Spleen (tissue), 11 donors: ENCODE data around the gene TRIM3. TPM values are rescaled to one million over a fixed set of nuclear protein-coding genes. Genes with fewer than 3 reads are reported as not detected.
A peak's percentile ranks its signal among the peaks of the same experiment; 100 is the strongest.

Experiments
- DNase-seq: peaks from one replicate; pipeline ENCODE4 v3.0.0-alpha.2; 2020
- H3K27ac ChIP-seq, 8 donors: fragments of 200-600 bp; sonication (generic) in 7 of 8; 1 replicate in 4 of 8; 2 replicates in 4 of 8; pipeline versions ENCODE4 v1.5.0 to v1.8.0; 2016 to 2021; ENCODE audit warnings: inconsistent platforms in 4 of 8, mild to moderate bottlenecking in 4 of 8, moderate library complexity in 1 of 8
- H3K27me3 ChIP-seq, 7 donors: fragments of 200-600 bp; sonication (generic) in 6 of 7; replicated peaks in 1 of 7; 1 replicate in 4 of 7; 2 replicates in 3 of 7; pipeline versions ENCODE4 v1.5.0 to v1.8.0; 2016 to 2021; ENCODE audit warnings: inconsistent platforms in 3 of 7, mild to moderate bottlenecking in 1 of 7
- H3K36me3 ChIP-seq, 6 donors: fragments of 200-600 bp; sonication (generic) in 5 of 6; 1 replicate in 4 of 6; 2 replicates in 2 of 6; pipeline versions ENCODE4 v1.5.0 to v1.8.0; 2016 to 2021; ENCODE audit warnings: inconsistent platforms in 2 of 6
- H3K4me1 ChIP-seq, 6 donors: fragments of 200-600 bp; sonication (generic) in 5 of 6; 1 replicate in 3 of 6; 2 replicates in 3 of 6; pipeline versions ENCODE4 v1.5.0 to v1.8.0; 2016 to 2021; ENCODE audit warnings: inconsistent platforms in 3 of 6
- H3K4me3 ChIP-seq, 8 donors: fragments of 200-600 bp; sonication (generic) in 7 of 8; 1 replicate in 4 of 8; 2 replicates in 4 of 8; pipeline versions ENCODE4 v1.5.0 to v1.8.0; 2016 to 2021; ENCODE audit warnings: inconsistent platforms in 4 of 8, mild to moderate bottlenecking in 4 of 8, moderate library complexity in 2 of 8
- H3K9me3 ChIP-seq, 8 donors: fragments of 200-600 bp; sonication (generic) in 7 of 8; 1 replicate in 4 of 8; 2 replicates in 4 of 8; pipeline versions ENCODE4 v1.5.0 to v1.8.0; 2016 to 2021; ENCODE audit warnings: inconsistent platforms in 4 of 8
- CTCF ChIP-seq, 11 experiments: fragments of 200-600 bp in 7 of 11; fragments of 450-650 bp in 4 of 11; sonication (generic) in 4 of 11; IDR thresholded peaks in 8 of 11; conservative IDR thresholded peaks in 3 of 11; 1 replicate in 7 of 11; 2 replicates in 4 of 11; pipeline versions ENCODE4 v1.4.0 to v1.8.0; 2016 to 2021; ENCODE audit warnings: antibody characterized with exemption in 11 of 11, inconsistent platforms in 4 of 11, mild to moderate bottlenecking in 1 of 11
- POLR2A ChIP-seq, 3 donors: fragments of 450-650 bp; IDR thresholded peaks; one replicate each; pipeline ENCODE4 v1.5.1; 2017; ENCODE audit warnings: antibody characterized with exemption in 3 of 3, mild to moderate bottlenecking in 1 of 3
- POLR2AphosphoS5 ChIP-seq, 3 donors: sonication (generic); formaldehyde crosslinking; IDR thresholded peaks; one replicate each; pipeline ENCODE4 v1.5.1; 2017; ENCODE audit warnings: antibody characterized with exemption in 3 of 3
- WGBS, 5 donors: extraction: QIAGEN DNeasy Blood & Tissue Kit in 3 of 5; methylation state at CpG; one replicate each; pipeline versions ENCODE4 v1.1.5 to v1.1.7; 2013 to 2018; 5-methylcytosine and 5-hydroxymethylcytosine counted together
- intact Hi-C: fragments of 100-400 bp; cut with DNase I; formaldehyde crosslinking; loops from one replicate; pipeline ENCODE4 v1.15.0; 2023; ENCODE audit warnings: low total_unique reads
- polyA plus RNA-seq, 3 donors: library from polyadenylated mRNA; stranded (reverse); fragments of 200-250 nt; gene quantifications; one replicate each; pipeline ENCODE4 v1.2.1, GENCODE V29; 2013
- total RNA-seq, 7 donors: library from RNA; depleted of rRNA in 3 of 7; stranded (reverse); fragments of >200 nt in 3 of 7; fragmentation: NEBNext Ultra II Directional in 4 of 7; extraction: Animal tissue kit (Norgen Biotek cat#: 25700) in 4 of 7; gene quantifications; one replicate each; pipeline versions ENCODE4 v1.1.0 to v1.2.1, GENCODE V29; 2016 to 2021
- donor health status: healthy with polysubstance abuse.
- donor health status: DM: no; HTN: no; CAD: no; lungs with moderate emphysema.
- donor health status: DM: no; HTN: no; CAD: no.
- donor health status: Bipolar disorder and iron deficiency.
- donor health status: healthy.
- donor health status: DM: no; HTN: no; CAD: no.
- donor health status: DM: yes; HTN: yes; CAD: no.

TRIM3 gene
- total and polyA plus RNA-seq, 10 donors = 6.3 to 27.6 (median 13.7) TPM

GRCh38 chr11:6485661-6486060 is 11.9 kb upstream of the TRIM3 start:
- WGBS, 5 donors = 83 to 96% (median 95%) methylated on average over 3 of the region's 3 CpGs
- no peak overlapping the region for H3K4me3 ChIP-seq
- intact Hi-C loops = no loop called here
- peaks cover 16 to 67% (median 35%) of the 10 kb centered on the region in 6 donors for H3K4me1 ChIP-seq
- H3K27me3 ChIP-seq = no peaks in the 10 kb centered on the region
- no peak overlapping the region for H3K27ac ChIP-seq
- TF ChIP-seq POLR2AphosphoS5 (IDR thresholded peaks at IDR 0.05) (no peak), CTCF (IDR thresholded peaks at IDR 0.05 in 8 of 11, conservative IDR thresholded peaks at IDR 0.05 in 3 of 11) (no peak), POLR2A (IDR thresholded peaks at IDR 0.05) (no peak)
- H3K9me3 ChIP-seq = no peaks in the 10 kb centered on the region
- no peak for DNase-seq
- H3K36me3 ChIP-seq = peaks cover 0 to 85% (median 43%) of the 10 kb centered on the region in 6 donors

GRCh38 chr11:6483015-6483414 is 9.3 kb upstream of the TRIM3 start:
- Histone ChIP-seq H3K27ac (peak overlapping the region in 2 of 8 donors; percentile 93 to 95), H3K36me3 (peaks cover 0 to 77% (median 50%) of the 10 kb centered on the region in 6 donors), H3K4me3 (no peak overlapping the region), H3K4me1 (peaks cover 25 to 89% (median 49%) of the 10 kb centered on the region in 6 donors), H3K9me3 (no peaks in the 10 kb centered on the region), H3K27me3 (no peaks in the 10 kb centered on the region)
- intact Hi-C loops = no loop called here
- TF ChIP-seq CTCF (IDR thresholded peaks at IDR 0.05 in 8 of 11, conservative IDR thresholded peaks at IDR 0.05 in 3 of 11) (no peak), POLR2A (IDR thresholded peaks at IDR 0.05) (no peak), POLR2AphosphoS5 (IDR thresholded peaks at IDR 0.05) (no peak)
- no peak for DNase-seq
- WGBS, 5 donors = 83 to 96% (median 91%) methylated on average over 6 of the region's 6 CpGs

GRCh38 chr11:6482441-6482840 is 8.7 kb upstream of the TRIM3 start:
- Histone ChIP-seq H3K27me3 (no peaks in the 10 kb centered on the region), H3K4me1 (peaks cover 25 to 83% (median 47%) of the 10 kb centered on the region in 6 donors), H3K36me3 (peaks cover 0 to 77% (median 56%) of the 10 kb centered on the region in 6 donors), H3K9me3 (no peaks in the 10 kb centered on the region), H3K27ac (peak overlapping the region; percentile 89 to 95 (median 94)), H3K4me3 (peak overlapping the region in 7 of 8 donors; percentile 58 to 87 (median 77))
- 74 to 88% (median 83%) methylated on average over 4 of the region's 4 CpGs for WGBS, 5 donors
- TF ChIP-seq POLR2A (IDR thresholded peaks at IDR 0.05) = no peak
- TF ChIP-seq POLR2AphosphoS5 (IDR thresholded peaks at IDR 0.05) = no peak
- no peak for TF ChIP-seq CTCF (IDR thresholded peaks at IDR 0.05 in 8 of 11, conservative IDR thresholded peaks at IDR 0.05 in 3 of 11)
- intact Hi-C loops = no loop called here
- DNase-seq = no peak

GRCh38 chr11:6481924-6482275 is 8.2 kb upstream of the TRIM3 start:
- peaks cover 25 to 79% (median 47%) of the 10 kb centered on the region in 6 donors for H3K4me1 ChIP-seq
- peak; percentile 87 for DNase-seq
- no peaks in the 10 kb centered on the region for H3K27me3 ChIP-seq
- H3K9me3 ChIP-seq = no peaks in the 10 kb centered on the region
- TF ChIP-seq POLR2AphosphoS5 (IDR thresholded peaks at IDR 0.05) (no peak), CTCF (IDR thresholded peaks at IDR 0.05 in 8 of 11, conservative IDR thresholded peaks at IDR 0.05 in 3 of 11) (no peak), POLR2A (IDR thresholded peaks at IDR 0.05) (no peak)
- 5 to 11% (median 7%) methylated on average over 5 to 13 of the region's 13 CpGs for WGBS, 5 donors
- peaks cover 0 to 77% (median 60%) of the 10 kb centered on the region in 6 donors for H3K36me3 ChIP-seq
- peak overlapping the region; percentile 58 to 87 (median 76) for H3K4me3 ChIP-seq
- peak overlapping the region; percentile 89 to 95 (median 94) for H3K27ac ChIP-seq
- intact Hi-C loops = no loop called here
